WTC11 (cell line): ENCODE results near the gene PRX. TPM values are rescaled to one million over a fixed set of nuclear protein-coding genes. Genes with fewer than 3 reads are reported as not detected.

Experiments
- ATAC-seq: fragments of 200-7000 bp; cut with Tn5 transposase; 2 replicates; pipeline ENCODE4 v1.10.0; 2021; ENCODE audit warnings: mild to moderate bottlenecking, moderate library complexity
- CTCF ChIA-PET: fragments of 300-600 bp; sonication (Branson Sonifier 250); formaldehyde crosslinking; loops from one replicate; lab custom pipeline; 2021; ENCODE audit warnings: antibody characterized with exemption; lab: Charles Lee
- POLR2A ChIA-PET: fragments of 350-600 bp; sonication (Branson Sonifier 250); formaldehyde crosslinking; loops from one replicate; lab custom pipeline; 2021; ENCODE audit warnings: antibody characterized with exemption; lab: Charles Lee
- DNase-seq: peaks from one replicate; pipeline ENCODE4 v3.0.0; 2021; ENCODE audit warnings: low spot score
- H3K27ac Mint-ChIP-seq: 2 replicates; pipeline ENCODE4 v1.8.0; 2021; ENCODE audit warnings: mixed read lengths
- H3K27me3 Mint-ChIP-seq: 2 replicates; pipeline ENCODE4 v1.8.0; 2021; ENCODE audit warnings: low read depth, mild to moderate bottlenecking, moderate library complexity, mixed read lengths
- H3K36me3 Mint-ChIP-seq: 2 replicates; pipeline ENCODE4 v1.8.0; 2021; ENCODE audit warnings: mixed read lengths
- H3K4me1 Mint-ChIP-seq: 2 replicates; pipeline ENCODE4 v1.8.0; 2022; ENCODE audit warnings: mixed read lengths
- H3K4me3 Mint-ChIP-seq: 2 replicates; pipeline ENCODE4 v1.8.0; 2021; ENCODE audit warnings: mild to moderate bottlenecking, moderate library complexity, mixed read lengths
- H3K9me3 Mint-ChIP-seq: 2 replicates; pipeline ENCODE4 v1.8.0; 2021; ENCODE audit warnings: mixed read lengths
- AR ChIP-seq: fragments of 250-450 bp; sonication (Bioruptor Pico); IDR thresholded peaks from 2 replicates; pipeline ENCODE4 v1.9.0; 2021; ENCODE audit warnings: mild to moderate bottlenecking
- IRF2 ChIP-seq: sonication (generic); formaldehyde crosslinking; IDR thresholded peaks from 2 replicates; pipeline ENCODE4 v1.8.0; 2022; ENCODE audit warnings: low read depth, missing genetic modification reagents, borderline replicate concordance
- KAT7 ChIP-seq: sonication (generic); formaldehyde crosslinking; IDR thresholded peaks from 2 replicates; pipeline ENCODE4 v1.8.1; 2023; ENCODE audit warnings: missing genetic modification reagents, mild to moderate bottlenecking, borderline replicate concordance
- NFYB ChIP-seq: sonication (generic); formaldehyde crosslinking; conservative IDR thresholded peaks from 2 replicates; pipeline ENCODE4 v1.8.0; 2022; ENCODE audit warnings: low read depth, missing genetic modification reagents
- PRDM15 ChIP-seq: sonication (generic); formaldehyde crosslinking; IDR thresholded peaks from 2 replicates; pipeline ENCODE4 v1.8.0; 2022; ENCODE audit warnings: missing genetic modification reagents
- PRRX2 ChIP-seq: fragments of 250-450 bp; sonication (Bioruptor Pico); IDR thresholded peaks from 2 replicates; pipeline ENCODE4 v1.8.0; 2021; ENCODE audit warnings: mild to moderate bottlenecking
- TCF7 ChIP-seq: sonication (generic); formaldehyde crosslinking; IDR thresholded peaks from 2 replicates; pipeline ENCODE4 v1.8.0; 2022; ENCODE audit warnings: mild to moderate bottlenecking, low read depth, missing genetic modification reagents, moderate library complexity
- USF2 ChIP-seq: sonication (generic); formaldehyde crosslinking; IDR thresholded peaks from 2 replicates; pipeline ENCODE4 v1.8.1; 2023; ENCODE audit warnings: mild to moderate bottlenecking, missing genetic modification reagents, moderate library complexity
- ZNF532 ChIP-seq: fragments of 250-450 bp; sonication (Bioruptor Pico); IDR thresholded peaks from 2 replicates; pipeline ENCODE4 v1.9.0; 2021; ENCODE audit warnings: mild to moderate bottlenecking, borderline replicate concordance
- total RNA-seq: library from RNA; stranded (reverse); gene quantifications from 3 replicates; pipeline ENCODE4 v1.2.3, GENCODE V29; 2021
- TF ChIP-seq, protein P1 (sequence below): sonication (generic); formaldehyde crosslinking; IDR thresholded peaks from 2 replicates; pipeline ENCODE4 v1.8.0; 2023; ENCODE audit warnings: missing genetic modification reagents
- TF ChIP-seq, protein P2 (sequence below): sonication (generic); formaldehyde crosslinking; IDR thresholded peaks from 2 replicates; pipeline ENCODE4 v1.8.0; 2022; ENCODE audit warnings: mild to moderate bottlenecking, missing genetic modification reagents
- TF ChIP-seq, protein P3 (sequence below): sonication (generic); formaldehyde crosslinking; IDR thresholded peaks from 2 replicates; pipeline ENCODE4 v1.8.1; 2023; ENCODE audit warnings: mild to moderate bottlenecking, missing genetic modification reagents, moderate library complexity
- TF ChIP-seq, protein P4 (sequence below): sonication (generic); formaldehyde crosslinking; IDR thresholded peaks from 2 replicates; pipeline ENCODE4 v1.8.1; 2023; ENCODE audit warnings: mild to moderate bottlenecking, moderate library complexity, missing genetic modification reagents

PRX gene
- total RNA-seq, 1 experiment from 2014 or later, result 8.4 TPM

DNA sequence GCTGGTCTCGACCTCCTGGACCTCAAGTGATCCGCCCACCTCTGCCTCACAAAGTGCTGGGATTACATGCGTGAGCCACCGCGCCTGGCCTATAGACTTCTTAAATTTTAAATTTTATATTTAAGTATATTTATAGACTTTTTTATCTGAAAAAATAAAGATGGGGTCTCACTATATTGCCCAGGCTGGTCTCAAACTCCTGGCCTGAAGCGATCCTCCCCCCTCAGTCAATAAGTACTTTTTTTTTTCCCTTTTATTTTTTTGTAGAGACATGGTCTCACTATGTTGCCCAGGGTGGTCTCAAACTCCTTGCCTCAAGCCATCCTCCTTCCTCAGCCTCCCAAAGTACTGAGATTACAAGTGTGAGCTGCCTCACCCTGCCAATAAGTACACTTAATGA, 10.8 kb upstream of the PRX start (continued):
- TF ChIP-seq ZNF532 (CRISPR knock-in tag), result no peak
- no peak for TF ChIP-seq IRF2 (CRISPR knock-in tag)
- TF ChIP-seq, protein P1, sequence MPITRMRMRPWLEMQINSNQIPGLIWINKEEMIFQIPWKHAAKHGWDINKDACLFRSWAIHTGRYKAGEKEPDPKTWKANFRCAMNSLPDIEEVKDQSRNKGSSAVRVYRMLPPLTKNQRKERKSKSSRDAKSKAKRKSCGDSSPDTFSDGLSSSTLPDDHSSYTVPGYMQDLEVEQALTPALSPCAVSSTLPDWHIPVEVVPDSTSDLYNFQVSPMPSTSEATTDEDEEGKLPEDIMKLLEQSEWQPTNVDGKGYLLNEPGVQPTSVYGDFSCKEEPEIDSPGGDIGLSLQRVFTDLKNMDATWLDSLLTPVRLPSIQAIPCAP, result no peak
- no peak for TF ChIP-seq KAT7

- CTCF ChIA-PET, result interaction anchor here (1.5 kb wide), 1 partner anchor 21 kb away, joined by 3 read pairs; the partner anchor contains the start of gene SERTAD3
- H3K9me3 Mint-ChIP-seq, result no peaks in the 10 kb centered on the region
- no peaks in the 10 kb centered on the region; the same call in 1 of the 2 replicates for H3K36me3 Mint-ChIP-seq
- ATAC-seq (no peak), DNase-seq (no peak)
- H3K4me3 Mint-ChIP-seq, result peak overlapping the region; percentile 69; the same call in 1 of the 2 replicates
- POLR2A ChIA-PET, result no interaction called here
- H3K4me1 Mint-ChIP-seq, result peaks cover 16% of the 10 kb centered on the region
- peak overlapping the region; percentile 63; the same call in 1 of the 2 replicates for H3K27ac Mint-ChIP-seq
- H3K27me3 Mint-ChIP-seq, result peaks cover 3% of the 10 kb centered on the region
- TF ChIP-seq PRRX2 (CRISPR knock-in tag) (no peak), TCF7 (CRISPR knock-in tag) (no peak), AR (CRISPR knock-in tag) (no peak), PRDM15 (CRISPR knock-in tag) (peak; percentile 55; the same call in 1 of the 2 replicates), USF2 (CRISPR knock-in tag) (no peak), NFYB (no peak)
- TF ChIP-seq, protein P2, sequence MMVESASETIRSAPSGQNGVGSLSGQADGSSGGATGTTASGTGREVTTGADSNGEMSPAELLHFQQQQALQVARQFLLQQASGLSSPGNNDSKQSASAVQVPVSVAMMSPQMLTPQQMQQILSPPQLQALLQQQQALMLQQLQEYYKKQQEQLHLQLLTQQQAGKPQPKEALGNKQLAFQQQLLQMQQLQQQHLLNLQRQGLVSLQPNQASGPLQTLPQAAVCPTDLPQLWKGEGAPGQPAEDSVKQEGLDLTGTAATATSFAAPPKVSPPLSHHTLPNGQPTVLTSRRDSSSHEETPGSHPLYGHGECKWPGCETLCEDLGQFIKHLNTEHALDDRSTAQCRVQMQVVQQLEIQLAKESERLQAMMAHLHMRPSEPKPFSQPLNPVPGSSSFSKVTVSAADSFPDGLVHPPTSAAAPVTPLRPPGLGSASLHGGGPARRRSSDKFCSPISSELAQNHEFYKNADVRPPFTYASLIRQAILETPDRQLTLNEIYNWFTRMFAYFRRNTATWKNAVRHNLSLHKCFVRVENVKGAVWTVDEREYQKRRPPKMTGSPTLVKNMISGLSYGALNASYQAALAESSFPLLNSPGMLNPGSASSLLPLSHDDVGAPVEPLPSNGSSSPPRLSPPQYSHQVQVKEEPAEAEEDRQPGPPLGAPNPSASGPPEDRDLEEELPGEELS (CRISPR knock-in tag), result 0 out of 2 replicates have a peak, but pooled peaks have one; percentile 22
- TF ChIP-seq, protein P3, sequence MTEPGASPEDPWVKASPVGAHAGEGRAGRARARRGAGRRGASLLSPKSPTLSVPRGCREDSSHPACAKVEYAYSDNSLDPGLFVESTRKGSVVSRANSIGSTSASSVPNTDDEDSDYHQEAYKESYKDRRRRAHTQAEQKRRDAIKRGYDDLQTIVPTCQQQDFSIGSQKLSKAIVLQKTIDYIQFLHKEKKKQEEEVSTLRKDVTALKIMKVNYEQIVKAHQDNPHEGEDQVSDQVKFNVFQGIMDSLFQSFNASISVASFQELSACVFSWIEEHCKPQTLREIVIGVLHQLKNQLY (CRISPR knock-in tag), result no peak
- TF ChIP-seq, protein P4, sequence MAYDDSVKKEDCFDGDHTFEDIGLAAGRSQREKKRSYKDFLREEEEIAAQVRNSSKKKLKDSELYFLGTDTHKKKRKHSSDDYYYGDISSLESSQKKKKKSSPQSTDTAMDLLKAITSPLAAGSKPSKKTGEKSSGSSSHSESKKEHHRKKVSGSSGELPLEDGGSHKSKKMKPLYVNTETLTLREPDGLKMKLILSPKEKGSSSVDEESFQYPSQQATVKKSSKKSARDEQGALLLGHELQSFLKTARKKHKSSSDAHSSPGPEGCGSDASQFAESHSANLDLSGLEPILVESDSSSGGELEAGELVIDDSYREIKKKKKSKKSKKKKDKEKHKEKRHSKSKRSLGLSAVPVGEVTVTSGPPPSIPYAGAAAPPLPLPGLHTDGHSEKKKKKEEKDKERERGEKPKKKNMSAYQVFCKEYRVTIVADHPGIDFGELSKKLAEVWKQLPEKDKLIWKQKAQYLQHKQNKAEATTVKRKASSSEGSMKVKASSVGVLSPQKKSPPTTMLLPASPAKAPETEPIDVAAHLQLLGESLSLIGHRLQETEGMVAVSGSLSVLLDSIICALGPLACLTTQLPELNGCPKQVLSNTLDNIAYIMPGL, result no peak
Measured at GRCh38 chr19:40422748-40423566, 9.8 kb upstream of the PRX start.
